ENCODE measurements around the gene CPNE8. TPM values are rescaled to one million over a fixed set of nuclear protein-coding genes. Genes with fewer than 3 reads are reported as not detected.

Gene CPNE8
- 32.6 TPM for total RNA-seq

- no peak for FAIRE-seq
Observed at GRCh38 chr12:38905480-38906351, at the start of gene CPNE8. Gene CPNE8 (minus strand): TSS chr12:38905591. CDS start chr12:38905534, 57 bp downstream.

GRCh38 chr12:38954238-38954873, 49.0 kb upstream of the CPNE8 start:
- FAIRE-seq (no peak), DNase-seq (ENCODE audit: low spot score in 2 of 2) (no peak)

More at GRCh38 chr12:38905480-38906351, at the start of gene CPNE8:
- DNase-seq (ENCODE audit: low spot score in 2 of 2): peak; percentile 36 to 70

DNA sequence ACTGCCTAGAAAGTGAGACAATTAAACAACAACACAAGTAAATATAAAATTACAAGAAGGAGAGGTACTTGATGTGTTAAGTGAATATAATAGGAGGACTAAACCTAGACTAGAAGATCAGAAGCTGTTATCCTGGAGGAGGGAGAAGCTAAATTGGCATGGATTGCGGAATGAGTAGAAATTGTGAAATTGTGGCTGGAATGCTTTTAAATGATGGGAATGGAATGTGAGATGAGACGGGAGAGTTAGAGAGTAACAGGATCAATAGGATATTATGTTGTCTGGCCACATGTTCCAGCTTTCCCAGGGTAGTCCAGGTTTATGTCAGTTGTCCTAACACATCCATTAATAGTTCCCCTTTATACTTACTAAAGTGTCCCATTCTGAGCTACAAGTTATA, 44.0 kb upstream of the CPNE8 start:
- FAIRE-seq (no peak), DNase-seq (ENCODE audit: low spot score in 2 of 2) (no peak)

DNA sequence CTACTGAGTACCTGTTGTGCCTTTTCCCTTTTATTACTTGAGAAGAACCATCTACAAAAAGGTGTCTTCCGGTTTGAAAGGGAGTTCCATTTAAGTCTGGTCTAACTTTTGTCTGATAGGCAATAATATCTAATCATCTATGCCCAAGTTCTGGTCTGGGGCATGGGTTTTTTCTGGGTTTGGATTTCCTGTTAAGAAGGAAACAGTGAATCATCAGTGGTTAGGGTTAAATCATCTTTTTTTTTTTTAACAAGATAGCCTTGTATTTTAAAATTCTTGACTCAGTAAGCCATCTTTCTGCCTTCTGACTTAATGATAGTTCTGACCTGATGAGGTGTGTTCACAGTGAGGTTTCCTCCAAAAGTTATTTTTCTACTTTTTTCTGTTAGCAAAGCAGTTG, 29.3 kb upstream of the CPNE8 start:
- no peak for FAIRE-seq
- DNase-seq (ENCODE audit: low spot score in 2 of 2): no peak

GRCh38 chr12:38934078-38934584, 28.7 kb upstream of the CPNE8 start:
- DNase-seq (ENCODE audit: low spot score in 2 of 2) (no peak), FAIRE-seq (no peak)

DNA sequence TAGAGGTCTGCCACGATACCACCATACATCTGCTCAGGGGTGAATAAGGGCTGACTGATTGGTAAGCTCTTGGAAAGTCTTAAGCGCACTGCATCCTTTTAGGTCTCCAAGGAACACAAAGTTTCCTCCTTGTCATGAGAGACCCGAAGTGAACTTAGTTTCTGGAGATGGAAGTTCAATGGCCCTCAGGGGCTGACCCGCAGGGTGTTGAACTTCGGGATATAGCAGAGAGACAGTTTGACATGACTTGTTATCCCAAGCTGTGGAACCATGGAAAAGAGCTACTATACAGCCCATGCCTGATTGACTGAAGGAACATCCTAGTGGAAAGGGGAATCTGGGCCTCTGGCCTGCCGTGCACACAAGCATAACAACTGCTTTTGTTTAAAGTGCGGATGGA, 26.9 kb upstream of the CPNE8 start:
- DNase-seq (ENCODE audit: low spot score in 2 of 2): no peak
- no peak for FAIRE-seq

DNA sequence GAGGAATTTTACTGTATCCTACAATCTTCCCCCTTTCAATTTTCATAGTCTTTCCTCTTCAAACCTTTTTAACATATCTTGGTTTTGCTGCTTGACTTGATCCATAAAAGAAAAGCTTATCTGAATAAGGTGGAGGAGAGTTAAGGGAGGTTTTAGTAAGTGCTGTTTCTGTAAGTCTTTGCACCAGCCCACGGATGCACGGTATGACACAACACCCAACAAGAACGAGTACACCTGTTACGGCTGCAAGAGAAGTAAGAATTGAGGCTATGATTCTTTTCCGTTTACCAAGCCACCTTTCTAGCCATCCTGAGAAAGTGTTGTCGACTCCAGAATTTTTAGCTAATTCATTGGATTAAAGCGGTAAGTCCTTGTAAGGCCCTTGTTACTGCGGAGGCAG, 26.1 kb upstream of the CPNE8 start:
- FAIRE-seq: no peak
- DNase-seq (ENCODE audit: low spot score in 2 of 2): no peak

DNA sequence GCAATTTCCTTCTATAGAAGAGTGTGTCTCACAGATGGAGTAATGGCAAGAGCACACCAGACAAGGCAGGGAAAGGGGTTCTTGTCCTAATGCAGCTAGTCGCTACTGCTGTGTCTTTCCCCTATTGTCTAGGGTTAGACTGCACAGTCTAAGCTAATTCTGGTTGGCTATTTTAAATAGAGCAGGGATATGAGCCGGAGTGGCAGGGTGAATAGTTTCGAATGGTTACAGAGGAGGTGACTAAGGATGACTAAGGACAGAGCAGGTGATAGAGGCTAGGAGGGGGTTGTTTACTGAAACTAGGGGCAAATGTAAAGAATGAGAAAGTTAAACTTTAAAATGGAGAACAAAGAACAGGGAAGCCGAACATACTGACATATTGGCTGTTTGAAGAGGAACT, 25.6 kb upstream of the CPNE8 start:
- no peak for FAIRE-seq

GRCh38 chr12:38926501-38926900, 21.1 kb upstream of the CPNE8 start:
- no peak for FAIRE-seq
- no peak for DNase-seq (ENCODE audit: low spot score in 2 of 2)

More for the DNA sequence above, 25.6 kb upstream of the CPNE8 start:
- DNase-seq (ENCODE audit: low spot score in 2 of 2): no peak

DNA sequence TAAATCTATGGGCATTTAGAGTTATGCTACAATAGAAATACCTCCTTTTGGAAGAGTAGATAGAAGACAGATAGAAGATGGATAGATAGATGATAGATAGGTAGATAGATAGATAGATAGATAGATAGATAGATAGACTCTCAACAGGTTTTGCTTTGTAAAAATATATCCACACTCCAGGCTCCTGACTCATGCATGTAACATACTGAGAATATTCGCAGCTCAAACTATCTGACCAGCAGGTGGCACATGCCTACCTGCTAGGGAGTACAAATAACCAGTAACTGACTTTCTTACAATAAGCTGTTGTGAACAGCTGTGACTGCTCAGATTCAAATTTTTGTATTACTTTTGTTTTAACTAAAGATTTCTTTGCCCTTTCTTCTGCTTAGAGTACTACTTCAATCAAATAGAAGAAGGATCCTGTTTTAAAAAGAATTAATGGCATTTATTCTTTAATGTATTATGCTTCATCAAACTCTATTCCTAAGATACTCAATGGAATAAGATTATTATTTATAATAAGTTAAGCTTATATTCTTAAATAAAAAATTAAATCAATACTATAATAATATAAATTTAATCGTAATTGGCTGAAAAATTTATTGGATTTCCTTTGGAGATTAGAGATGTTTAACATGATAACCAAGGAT, 15.8 kb upstream of the CPNE8 start:
- no peak for DNase-seq (ENCODE audit: low spot score in 2 of 2)
- FAIRE-seq: peak; percentile 86

DNA sequence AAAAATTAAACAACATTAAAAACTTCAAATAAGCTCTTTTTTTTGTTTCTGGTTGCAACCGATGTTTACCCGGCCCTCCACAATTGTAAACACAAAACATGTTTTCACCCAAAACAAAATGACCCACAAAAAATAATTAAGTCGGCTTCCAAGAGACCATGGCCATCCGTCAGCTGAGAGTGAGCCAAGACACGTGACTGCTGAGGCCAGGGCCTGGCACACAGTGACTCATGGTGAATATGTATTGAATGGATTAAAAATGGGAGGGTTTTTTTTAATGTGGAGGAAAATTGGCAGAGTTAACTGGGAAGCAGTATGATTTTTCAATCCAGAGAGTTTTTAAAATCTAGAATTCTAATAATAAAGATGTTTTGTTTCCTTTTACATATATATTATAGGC, 13.8 kb upstream of the CPNE8 start:
- DNase-seq (ENCODE audit: low spot score in 2 of 2) (no peak), FAIRE-seq (no peak)

GRCh38 chr12:38915429-38916182, 10.2 kb upstream of the CPNE8 start:
- no peak for FAIRE-seq
- DNase-seq (ENCODE audit: low spot score in 2 of 2): no peak

DNA sequence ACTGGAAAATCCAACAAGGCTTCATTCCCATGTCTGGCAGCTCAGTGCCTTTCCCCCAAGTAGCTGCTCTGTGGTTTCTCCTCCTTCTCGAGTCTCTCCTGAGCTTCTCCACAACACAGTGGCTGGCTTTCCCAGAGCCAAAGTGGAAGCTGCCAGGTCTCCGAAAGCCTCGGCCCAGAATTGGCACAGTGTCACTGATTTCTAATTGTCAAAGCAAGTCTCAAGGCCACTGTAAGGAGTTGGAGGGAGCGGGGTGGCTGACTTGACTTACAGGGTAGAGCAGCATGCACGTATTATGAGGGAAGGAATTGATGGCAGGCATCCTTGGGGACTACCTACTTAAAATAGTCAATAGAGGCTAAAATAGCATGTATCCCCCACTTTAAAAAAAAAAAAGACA, 6.7 kb upstream of the CPNE8 start:
- DNase-seq (ENCODE audit: low spot score in 2 of 2) (no peak), FAIRE-seq (no peak)

DNA sequence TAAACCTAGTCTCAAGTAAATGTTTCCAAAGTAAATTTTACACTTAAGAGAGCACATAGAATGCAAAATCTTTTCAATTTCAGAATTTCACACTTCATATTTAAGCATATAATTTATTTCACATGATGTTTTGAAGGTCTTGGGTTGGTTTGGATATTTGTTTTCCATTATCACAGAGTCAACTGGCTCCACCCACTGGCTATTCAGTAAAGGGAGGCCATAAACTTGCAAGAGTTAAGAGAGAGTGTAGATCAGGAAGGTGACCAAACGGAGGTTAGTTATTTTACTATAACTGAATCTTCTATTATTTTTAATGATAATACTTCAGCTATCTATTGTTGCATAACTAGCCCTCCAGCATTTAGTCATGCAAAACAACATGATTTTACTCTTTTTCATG, 6.2 kb upstream of the CPNE8 start:
- FAIRE-seq (no peak), DNase-seq (ENCODE audit: low spot score in 2 of 2) (no peak)

- no peak for DNase-seq (ENCODE audit: low spot score in 2 of 2)
Observed at GRCh38 chr12:38907201-38907923, 2.0 kb upstream of the CPNE8 start.

GRCh38 chr12:38906482-38907200, 1.2 kb upstream of the CPNE8 start:
- no peak for FAIRE-seq
- DNase-seq (ENCODE audit: low spot score in 2 of 2): peak; percentile 48 to 71

More at GRCh38 chr12:38907201-38907923, 2.0 kb upstream of the CPNE8 start:
- FAIRE-seq: peak; percentile 68

- peak in 1 of 2 donors; percentile 43 for DNase-seq (ENCODE audit: low spot score in 2 of 2)
- no peak for FAIRE-seq
Observed at GRCh38 chr12:38904537-38905479, 583 bp downstream of the CPNE8 start.

DNA sequence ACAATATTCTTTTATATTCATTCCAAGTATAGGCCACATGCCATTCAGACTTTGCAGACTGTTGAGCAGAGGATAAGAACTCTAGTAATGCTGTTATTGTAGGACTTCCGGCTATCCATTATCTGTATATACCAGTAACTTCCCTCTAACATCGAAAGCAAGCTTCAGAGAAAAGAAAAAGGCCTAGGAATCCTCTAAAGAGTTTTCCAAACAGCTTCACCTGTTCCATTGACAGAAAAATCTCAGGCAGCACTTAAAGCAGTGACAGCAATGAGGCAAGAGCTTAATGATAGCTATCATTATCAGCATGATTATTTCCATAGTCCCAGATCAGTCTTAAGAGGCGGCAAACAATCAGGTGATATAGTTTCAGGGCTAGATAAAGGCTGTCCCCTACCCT, 1.8 kb downstream of the CPNE8 start:
- FAIRE-seq (no peak), DNase-seq (ENCODE audit: low spot score in 2 of 2) (no peak)
